ENCODE measurements around the gene PLXDC2. TPM values are rescaled to one million over a fixed set of nuclear protein-coding genes. Genes with fewer than 3 reads are reported as not detected.

The PLXDC2 gene
- total and polyA plus RNA-seq, 11 donors: 3.4 to 36.4 (median 17.1) TPM

GRCh38 chr10:19874791-19875190 lies 58.6 kb downstream of the PLXDC2 start:
- Histone ChIP-seq H3K9me3 (no peaks in the 10 kb centered on the region), H3K4me1 (peaks cover 0 to 39% (median 7%) of the 10 kb centered on the region in 12 donors), H3K27me3 (no peaks in the 10 kb centered on the region), H3K4me3 (no peak overlapping the region), H3K27ac (no peak overlapping the region), H3K36me3 (no peaks in the 10 kb centered on the region)
- WGBS, 4 donors: 80 to 87% (median 83%) methylated on average over 9 of the region's 9 CpGs
- no peak for ATAC-seq
- intact Hi-C loops (cut with DNase I): no loop called here
- no peak for TF ChIP-seq CTCF (IDR thresholded peaks at IDR 0.05)
- TF ChIP-seq POLR2A (IDR thresholded peaks at IDR 0.05): no peak
- DNase-seq: no peak

- Histone ChIP-seq H3K4me3 (no peak overlapping the region), H3K4me1 (peaks cover 0 to 39% (median 8%) of the 10 kb centered on the region in 12 donors), H3K36me3 (no peaks in the 10 kb centered on the region), H3K27ac (no peak overlapping the region), H3K27me3 (no peaks in the 10 kb centered on the region), H3K9me3 (no peaks in the 10 kb centered on the region)
- intact Hi-C loops (cut with DNase I): no loop called here
- no peak for ATAC-seq
- no peak for DNase-seq
- TF ChIP-seq CTCF (IDR thresholded peaks at IDR 0.05) (no peak), POLR2A (IDR thresholded peaks at IDR 0.05) (no peak)
- WGBS, 4 donors: 73 to 83% (median 76%) methylated on average over 2 of the region's 2 CpGs
Measured at GRCh38 chr10:19876570-19876969, 60.3 kb downstream of the PLXDC2 start.

- Histone ChIP-seq H3K4me3 (no peak overlapping the region), H3K27ac (peak overlapping the region in 2 of 12 donors; percentile 15 to 39), H3K4me1 (peaks cover 0 to 30% (median 9%) of the 10 kb centered on the region in 12 donors), H3K9me3 (no peaks in the 10 kb centered on the region), H3K36me3 (no peaks in the 10 kb centered on the region), H3K27me3 (no peaks in the 10 kb centered on the region)
- 59 to 80% (median 76%) methylated on average over 8 of the region's 8 CpGs for WGBS, 4 donors
- ATAC-seq (no peak), DNase-seq (peak in 2 of 5 donors; percentile 15 to 29)
- TF ChIP-seq CTCF (IDR thresholded peaks at IDR 0.05): no peak
- TF ChIP-seq POLR2A (IDR thresholded peaks at IDR 0.05): no peak
- intact Hi-C loops (cut with DNase I): no loop called here
Measured at GRCh38 chr10:19877466-19878255, 61.4 kb downstream of the PLXDC2 start.

- intact Hi-C loops (cut with DNase I): no loop called here
- Histone ChIP-seq H3K9me3 (no peaks in the 10 kb centered on the region), H3K27ac (peak overlapping the region in 1 of 12 donors; percentile 19), H3K36me3 (no peaks in the 10 kb centered on the region), H3K4me3 (no peak overlapping the region), H3K27me3 (no peaks in the 10 kb centered on the region), H3K4me1 (peaks cover 0 to 13% (median under 1%) of the 10 kb centered on the region in 12 donors)
- DNase-seq: no peak
- TF ChIP-seq CTCF (IDR thresholded peaks at IDR 0.05): no peak
- 79 to 89% (median 81%) methylated on average over 5 of the region's 5 CpGs for WGBS, 4 donors
- no peak for ATAC-seq
Measured at GRCh38 chr10:19882621-19883020, 66.4 kb downstream of the PLXDC2 start.

Data from heart left ventricle (tissue), 16 donors.